GM18502 (cell line): Measurements from ENCODE around the gene PPP6R1.

Experiments
- ATAC-seq: cut with Tn5 transposase; IDR thresholded peaks from one replicate; pipeline ENCODE4 v1.9.1; 2021; ENCODE audit warnings: mild to moderate bottlenecking; ENCODE audit not compliant: unreplicated experiment, poor library complexity

PPP6R1 gene

GRCh38 chr19:55284405-55285058, 25.7 kb upstream of the PPP6R1 start:
- ATAC-seq, result no peak

- ATAC-seq, result no peak
These were observed 24.9 kb upstream of the PPP6R1 start, which contains the start of gene BRSK1 for GRCh38 chr19:55283548-55284377. Gene BRSK1, plus strand, starts transcription at chr19:55283997. Its CDS starts 446 bp downstream, at chr19:55284443.

DNA sequence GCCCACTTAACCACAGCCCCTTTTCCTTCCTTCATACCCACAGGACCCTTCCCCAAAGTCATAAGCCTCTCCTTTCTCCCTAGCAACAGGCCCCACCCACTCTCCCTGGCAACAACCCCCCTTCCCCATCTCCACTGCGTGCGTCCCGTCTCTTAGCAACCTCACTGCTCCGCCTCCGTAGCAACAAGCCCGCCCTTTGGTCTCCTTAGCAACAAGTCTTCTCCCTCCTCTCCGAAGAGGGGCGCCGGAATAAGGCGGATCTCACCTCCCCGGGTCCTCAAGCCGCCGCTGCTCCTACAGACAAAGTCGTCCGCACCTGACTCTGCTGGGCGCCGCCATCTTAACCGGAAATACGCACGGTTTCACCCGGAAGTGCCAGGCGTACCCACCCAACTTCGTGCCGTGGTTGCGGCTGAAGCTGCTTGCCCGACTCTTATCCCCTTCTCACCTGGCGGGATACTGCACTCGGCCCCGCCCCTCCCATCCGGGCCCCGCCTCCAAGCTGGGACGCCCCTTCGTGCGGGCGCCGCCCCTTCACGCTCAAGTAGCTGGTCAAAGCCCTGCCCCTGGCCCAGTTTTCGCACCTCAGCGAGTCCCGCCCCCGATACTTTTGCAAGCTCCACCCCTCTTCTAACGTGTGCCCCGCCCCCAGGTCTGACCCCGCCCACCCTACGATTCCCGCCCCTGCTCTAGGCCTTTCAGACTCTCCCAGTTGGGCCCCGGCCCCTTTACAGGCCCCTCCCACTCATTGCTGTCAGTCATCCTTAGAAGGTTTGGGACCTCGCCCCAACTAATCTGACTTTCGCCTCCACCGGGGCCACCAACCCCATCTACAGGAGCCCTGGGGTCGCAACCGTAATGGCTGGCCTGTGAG, 21.2 kb upstream of the PPP6R1 start, which contains the start of gene HSPBP1:
HSPBP1 (minus strand) TSS at position 341 of the 874 bp plus-strand sequence. CDS start 502 bp downstream, outside the sequence.
- ATAC-seq, result peak; percentile 73

DNA sequence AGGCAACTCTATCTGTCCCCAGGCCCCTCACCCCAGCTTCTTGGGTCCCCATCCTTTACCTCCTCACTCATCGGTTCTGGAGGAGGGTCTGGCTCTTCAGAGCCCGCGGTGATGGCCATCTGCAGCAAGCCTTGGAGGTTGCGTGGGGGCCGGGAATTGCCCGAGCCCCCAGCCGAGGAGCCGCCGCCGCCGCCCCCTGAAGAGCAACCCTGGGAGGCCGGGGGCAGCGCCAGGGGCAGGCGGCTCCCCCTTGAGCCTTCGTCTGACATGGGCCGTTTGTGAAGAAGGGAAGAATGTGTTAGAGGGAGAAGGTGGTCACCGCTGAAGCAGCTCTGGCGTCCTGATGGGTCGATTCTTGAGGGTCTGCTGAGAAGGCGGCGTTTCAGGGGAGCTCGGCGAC, 20.5 kb upstream of the PPP6R1 start:
- ATAC-seq, result no peak

GRCh38 chr19:55278391-55279135, 19.7 kb upstream of the PPP6R1 start:
- ATAC-seq, result no peak

GRCh38 chr19:55277494-55277893, 18.7 kb upstream of the PPP6R1 start:
- ATAC-seq, result no peak

DNA sequence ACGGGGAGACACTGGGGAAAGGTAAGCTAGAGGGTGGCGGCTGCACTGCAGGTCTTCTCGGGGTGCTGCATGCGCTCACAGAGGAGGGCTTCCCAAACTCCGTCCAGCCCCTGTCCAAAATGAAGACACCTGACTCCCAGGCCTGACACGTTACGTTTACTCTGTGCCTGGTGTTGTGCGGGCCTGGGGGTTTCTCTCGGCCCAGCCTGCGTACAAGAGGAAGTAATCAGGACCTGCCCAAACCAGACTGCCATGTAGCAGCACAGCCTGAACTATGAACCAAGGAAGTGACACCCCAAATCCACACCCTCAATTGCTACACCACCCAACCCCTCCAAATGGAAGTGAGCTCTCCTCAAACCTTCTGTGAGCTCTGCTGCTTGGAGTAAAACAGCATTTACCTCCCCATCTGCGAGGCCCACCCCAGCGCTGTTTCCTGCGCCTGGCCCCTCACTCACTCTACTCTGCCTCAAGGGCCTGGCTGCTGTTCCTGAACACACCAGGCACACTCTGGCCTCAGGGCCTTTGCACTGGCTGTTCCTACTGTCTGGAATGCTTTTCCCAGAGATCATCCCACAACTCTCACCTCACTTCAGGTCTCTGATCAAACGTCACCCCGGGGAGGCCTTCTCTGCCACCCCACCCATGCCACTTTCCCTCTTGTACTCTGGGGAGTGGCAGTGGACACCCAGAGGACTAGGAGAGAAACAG, 18.1 kb upstream of the PPP6R1 start:
- no peak for ATAC-seq

- peak; percentile 58 for ATAC-seq
These were observed 17.3 kb upstream of the PPP6R1 start for GRCh38 chr19:55275851-55276719.

DNA sequence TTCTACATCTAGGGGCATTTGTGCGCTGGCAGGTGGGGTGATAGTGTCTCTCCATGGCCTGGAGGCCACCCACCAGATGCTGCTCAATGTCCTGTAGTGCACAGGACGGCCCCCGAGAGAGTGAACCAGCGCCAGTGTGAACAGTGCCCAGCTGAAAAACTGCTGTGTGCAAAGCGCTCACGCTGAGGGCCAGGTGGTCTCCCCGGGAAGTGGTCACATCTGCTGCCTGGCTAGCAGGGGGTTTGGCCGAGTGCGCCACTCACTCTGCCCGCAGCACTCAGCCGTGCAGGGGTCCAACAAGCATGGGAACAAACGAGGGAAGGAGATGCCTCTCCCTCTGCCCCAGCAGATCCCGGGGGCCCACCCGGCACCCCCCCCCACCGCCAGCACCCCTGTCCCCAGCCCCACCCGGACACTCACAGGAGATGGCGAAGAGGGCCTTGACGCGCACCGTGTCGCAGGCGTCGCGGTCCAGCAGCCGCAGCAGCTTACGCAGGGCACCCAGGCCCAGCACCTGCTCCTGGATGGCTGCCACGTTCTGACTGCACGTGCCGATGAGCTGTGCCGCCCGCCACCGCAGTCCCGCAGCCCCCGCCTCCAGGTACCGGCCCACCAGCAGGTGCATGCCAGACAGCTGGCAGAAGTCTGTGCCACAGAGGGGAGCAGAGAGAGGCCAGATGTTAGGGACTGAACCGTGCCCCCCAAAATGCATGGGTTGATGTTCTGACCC, 15.3 kb upstream of the PPP6R1 start:
- ATAC-seq, result no peak

GRCh38 chr19:55272142-55272541, 13.3 kb upstream of the PPP6R1 start:
- no peak for ATAC-seq

DNA sequence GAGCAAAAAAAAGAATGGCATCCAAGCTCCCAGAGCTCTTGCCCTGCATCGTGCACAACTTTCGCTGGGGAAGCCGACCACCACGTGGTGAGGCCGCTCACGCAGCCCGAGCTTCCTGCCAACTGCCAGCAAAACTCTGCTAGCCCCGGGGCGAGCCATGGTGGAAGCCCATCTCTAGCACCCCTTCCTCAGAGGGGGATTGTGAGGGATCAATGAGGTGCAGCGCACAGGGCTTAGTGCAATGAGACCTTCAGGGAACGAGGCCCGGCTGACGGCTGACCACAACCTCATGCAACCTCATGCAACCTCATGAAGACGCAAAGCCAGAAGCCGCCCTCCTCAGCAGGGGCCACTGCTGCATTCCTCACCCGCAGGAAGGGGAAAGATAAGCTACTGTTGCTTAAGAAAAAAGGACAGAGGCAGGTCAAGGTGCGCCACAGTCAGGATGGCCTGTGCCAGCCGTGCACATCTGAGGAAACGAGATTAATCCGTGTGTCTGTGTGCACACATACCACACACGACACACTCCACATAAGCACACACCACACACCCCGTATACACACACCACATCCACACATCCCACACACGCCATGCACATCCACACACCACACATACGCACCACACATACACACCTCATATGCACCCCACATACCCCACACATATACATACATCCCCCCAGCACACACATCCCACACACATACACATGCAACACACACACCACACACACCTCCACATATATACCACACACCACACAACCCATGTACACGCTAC, 11.5 kb upstream of the PPP6R1 start:
- no peak for ATAC-seq

- no peak for ATAC-seq
These were observed 10.5 kb upstream of the PPP6R1 start for GRCh38 chr19:55269299-55269698.

GRCh38 chr19:55266840-55267239, 8.0 kb upstream of the PPP6R1 start:
- no peak for ATAC-seq

DNA sequence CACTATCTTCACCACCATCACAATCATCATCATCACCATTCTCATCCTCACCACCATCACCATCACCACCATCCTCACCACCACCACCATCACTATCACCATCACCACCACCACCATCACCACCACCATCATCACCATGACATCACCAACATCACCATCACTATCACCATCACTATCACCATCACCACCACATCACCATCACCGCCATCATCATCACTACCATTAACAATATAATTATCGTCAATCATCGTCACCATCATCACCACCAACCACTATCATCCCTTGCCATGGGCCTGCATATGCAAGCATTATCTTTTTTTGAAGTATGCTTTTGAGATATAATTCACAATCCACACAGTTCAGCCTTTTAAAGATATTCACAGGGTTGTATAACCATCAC, 7.6 kb upstream of the PPP6R1 start:
- no peak for ATAC-seq

DNA sequence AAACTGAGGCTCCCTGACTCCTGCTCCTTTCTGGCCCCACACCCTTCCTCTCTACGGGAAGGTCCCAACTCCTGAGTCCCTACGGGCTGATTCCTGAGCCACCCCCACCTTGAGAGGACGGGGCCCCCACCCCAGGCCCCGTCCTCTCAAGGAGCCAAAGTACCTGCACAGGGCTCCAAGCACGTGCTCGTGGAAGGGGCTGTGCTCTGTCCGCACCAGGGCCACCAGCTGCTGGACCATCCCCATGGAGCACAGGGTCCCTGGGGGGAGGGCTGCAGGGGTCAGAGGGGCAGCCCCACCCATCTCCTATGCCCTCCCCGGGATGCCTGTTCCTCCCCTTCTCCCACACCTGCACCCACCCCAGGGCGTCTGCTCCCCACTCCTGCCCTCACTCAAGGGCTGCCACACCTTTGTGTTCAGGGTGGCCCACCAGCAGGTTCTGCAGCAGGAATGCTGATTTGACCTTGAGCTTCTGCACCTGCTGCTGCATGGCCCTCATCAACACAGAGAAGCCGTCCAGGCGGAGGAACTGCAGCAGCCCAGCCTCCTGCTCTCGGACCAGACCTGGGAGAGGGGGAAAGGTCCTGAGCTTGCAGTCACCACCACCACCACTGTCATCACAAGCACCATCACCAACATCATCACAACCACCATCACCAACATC, 7.0 kb upstream of the PPP6R1 start:
- no peak for ATAC-seq

- no peak for ATAC-seq
These were observed 6.4 kb upstream of the PPP6R1 start for GRCh38 chr19:55265173-55265572.
